Measurements from ENCODE around the gene PPP1R16B.

Gene PPP1R16B

DNA sequence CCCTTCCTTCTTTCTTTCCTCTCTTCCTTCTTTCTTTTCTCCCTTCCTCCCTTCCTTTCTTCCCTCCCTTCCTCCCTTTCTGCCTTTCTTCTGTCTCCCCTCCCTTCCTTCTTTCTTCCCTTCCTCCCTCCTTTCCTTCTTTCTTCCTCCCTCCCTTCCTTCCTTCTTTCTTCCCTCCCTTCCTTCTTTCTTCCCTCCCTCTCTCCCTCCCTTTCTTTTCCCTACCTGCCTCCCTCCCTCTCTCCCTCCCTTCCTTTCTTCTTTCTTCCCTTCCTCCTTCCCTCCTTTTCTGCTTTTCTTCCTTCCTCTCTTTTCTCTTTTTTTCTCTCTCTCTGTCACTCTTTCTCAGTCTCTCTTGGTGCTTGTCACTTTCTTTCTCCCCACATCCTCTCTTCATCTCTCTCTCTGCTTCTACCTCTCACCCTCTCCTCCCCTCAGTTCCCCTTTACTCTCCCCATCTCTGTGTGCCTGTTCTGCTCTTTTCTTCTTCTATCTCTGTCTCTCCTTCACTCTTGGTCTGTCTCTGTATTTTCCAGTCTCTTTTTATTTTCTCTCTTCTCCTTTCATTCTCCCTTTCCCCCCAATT lies 90.6 kb downstream of the PPP1R16B start:
- Histone ChIP-seq H3K9me3 (ENCODE audit: insufficient read depth, low read length) (no peaks in the 10 kb centered on the region), H3K27me3 (ENCODE audit: low read depth, low read length) (no peaks in the 10 kb centered on the region), H3K79me2 (ENCODE audit: low read length) (peaks cover 91% of the 10 kb centered on the region), H3K4me3 (ENCODE audit: low read length) (no peak overlapping the region), H3K36me3 (replicated peaks; ENCODE audit: low read depth, low read length) (peaks cover 63% of the 10 kb centered on the region), H3K4me2 (ENCODE audit: low read length) (no peak overlapping the region), H3K27ac (ENCODE audit: low read length) (no peak overlapping the region), H3K9ac (ENCODE audit: low read length) (no peak overlapping the region), H2AFZ (ENCODE audit: low read depth, low read length) (no peak overlapping the region), H4K20me1 (ENCODE audit: insufficient read depth, low read length) (peaks cover 23% of the 10 kb centered on the region), H3K4me1 (ENCODE audit: low read length) (peaks cover 37% of the 10 kb centered on the region)
- no peak for TF ChIP-seq EZH2phosphoT487 (IDR thresholded peaks at IDR 0.05; ENCODE audit: low read depth)
- TF ChIP-seq, protein P1, sequence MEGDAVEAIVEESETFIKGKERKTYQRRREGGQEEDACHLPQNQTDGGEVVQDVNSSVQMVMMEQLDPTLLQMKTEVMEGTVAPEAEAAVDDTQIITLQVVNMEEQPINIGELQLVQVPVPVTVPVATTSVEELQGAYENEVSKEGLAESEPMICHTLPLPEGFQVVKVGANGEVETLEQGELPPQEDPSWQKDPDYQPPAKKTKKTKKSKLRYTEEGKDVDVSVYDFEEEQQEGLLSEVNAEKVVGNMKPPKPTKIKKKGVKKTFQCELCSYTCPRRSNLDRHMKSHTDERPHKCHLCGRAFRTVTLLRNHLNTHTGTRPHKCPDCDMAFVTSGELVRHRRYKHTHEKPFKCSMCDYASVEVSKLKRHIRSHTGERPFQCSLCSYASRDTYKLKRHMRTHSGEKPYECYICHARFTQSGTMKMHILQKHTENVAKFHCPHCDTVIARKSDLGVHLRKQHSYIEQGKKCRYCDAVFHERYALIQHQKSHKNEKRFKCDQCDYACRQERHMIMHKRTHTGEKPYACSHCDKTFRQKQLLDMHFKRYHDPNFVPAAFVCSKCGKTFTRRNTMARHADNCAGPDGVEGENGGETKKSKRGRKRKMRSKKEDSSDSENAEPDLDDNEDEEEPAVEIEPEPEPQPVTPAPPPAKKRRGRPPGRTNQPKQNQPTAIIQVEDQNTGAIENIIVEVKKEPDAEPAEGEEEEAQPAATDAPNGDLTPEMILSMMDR (IDR thresholded peaks at IDR 0.05; ENCODE audit: low read depth, low read length) = no peak

GRCh38 chr20:38897267-38897666 lies 91.8 kb downstream of the PPP1R16B start:
- Histone ChIP-seq H3K4me1 (ENCODE audit: low read length) (peaks cover 26% of the 10 kb centered on the region), H3K4me3 (ENCODE audit: low read length) (no peak overlapping the region), H3K36me3 (replicated peaks; ENCODE audit: low read depth, low read length) (peaks cover 70% of the 10 kb centered on the region), H3K9me3 (ENCODE audit: insufficient read depth, low read length) (no peaks in the 10 kb centered on the region), H3K27me3 (ENCODE audit: low read depth, low read length) (no peaks in the 10 kb centered on the region), H3K4me2 (ENCODE audit: low read length) (no peak overlapping the region), H4K20me1 (ENCODE audit: insufficient read depth, low read length) (peaks cover 23% of the 10 kb centered on the region), H3K27ac (ENCODE audit: low read length) (no peak overlapping the region), H2AFZ (ENCODE audit: low read depth, low read length) (no peak overlapping the region), H3K79me2 (ENCODE audit: low read length) (peaks cover 87% of the 10 kb centered on the region), H3K9ac (ENCODE audit: low read length) (no peak overlapping the region)
- TF ChIP-seq, protein P1 (IDR thresholded peaks at IDR 0.05; ENCODE audit: low read depth, low read length) = no peak
- TF ChIP-seq EZH2phosphoT487 (IDR thresholded peaks at IDR 0.05; ENCODE audit: low read depth) = no peak

- Histone ChIP-seq H3K79me2 (ENCODE audit: low read length) (peaks cover 79% of the 10 kb centered on the region), H4K20me1 (ENCODE audit: insufficient read depth, low read length) (peaks cover 38% of the 10 kb centered on the region), H3K27ac (ENCODE audit: low read length) (no peak overlapping the region), H3K9me3 (ENCODE audit: insufficient read depth, low read length) (no peaks in the 10 kb centered on the region), H3K4me3 (ENCODE audit: low read length) (no peak overlapping the region), H3K4me1 (ENCODE audit: low read length) (no peaks in the 10 kb centered on the region), H3K9ac (ENCODE audit: low read length) (no peak overlapping the region), H3K4me2 (ENCODE audit: low read length) (no peak overlapping the region), H3K36me3 (replicated peaks; ENCODE audit: low read depth, low read length) (peaks cover 88% of the 10 kb centered on the region), H2AFZ (ENCODE audit: low read depth, low read length) (no peak overlapping the region), H3K27me3 (ENCODE audit: low read depth, low read length) (no peaks in the 10 kb centered on the region)
- TF ChIP-seq, protein P1 (IDR thresholded peaks at IDR 0.05; ENCODE audit: low read depth, low read length) = no peak
- TF ChIP-seq EZH2phosphoT487 (IDR thresholded peaks at IDR 0.05; ENCODE audit: low read depth) = no peak
Observed at GRCh38 chr20:38900606-38901005, 95.1 kb downstream of the PPP1R16B start.

GRCh38 chr20:38902601-38903000 lies 97.1 kb downstream of the PPP1R16B start:
- Histone ChIP-seq H3K36me3 (replicated peaks; ENCODE audit: low read depth, low read length) (peaks cover 94% of the 10 kb centered on the region), H4K20me1 (ENCODE audit: insufficient read depth, low read length) (peaks cover 48% of the 10 kb centered on the region), H3K27ac (ENCODE audit: low read length) (no peak overlapping the region), H3K27me3 (ENCODE audit: low read depth, low read length) (no peaks in the 10 kb centered on the region), H2AFZ (ENCODE audit: low read depth, low read length) (no peak overlapping the region), H3K4me3 (ENCODE audit: low read length) (no peak overlapping the region), H3K4me2 (ENCODE audit: low read length) (no peak overlapping the region), H3K9me3 (ENCODE audit: insufficient read depth, low read length) (no peaks in the 10 kb centered on the region), H3K4me1 (ENCODE audit: low read length) (no peaks in the 10 kb centered on the region), H3K79me2 (ENCODE audit: low read length) (peaks cover 63% of the 10 kb centered on the region), H3K9ac (ENCODE audit: low read length) (no peak overlapping the region)
- no peak for TF ChIP-seq EZH2phosphoT487 (IDR thresholded peaks at IDR 0.05; ENCODE audit: low read depth)
